GM11168 (cell line): ENCODE data around the gene IPO13.

Source experiments
- in situ Hi-C: fragments of 300-500 bp; cut with MboI; formaldehyde crosslinking; loops from one replicate; pipeline ENCODE4 v1.12.0; 2022; ENCODE audit warnings: low sequenced_read_pairs; ENCODE audit not compliant: unreplicated experiment

The IPO13 gene, protein sequence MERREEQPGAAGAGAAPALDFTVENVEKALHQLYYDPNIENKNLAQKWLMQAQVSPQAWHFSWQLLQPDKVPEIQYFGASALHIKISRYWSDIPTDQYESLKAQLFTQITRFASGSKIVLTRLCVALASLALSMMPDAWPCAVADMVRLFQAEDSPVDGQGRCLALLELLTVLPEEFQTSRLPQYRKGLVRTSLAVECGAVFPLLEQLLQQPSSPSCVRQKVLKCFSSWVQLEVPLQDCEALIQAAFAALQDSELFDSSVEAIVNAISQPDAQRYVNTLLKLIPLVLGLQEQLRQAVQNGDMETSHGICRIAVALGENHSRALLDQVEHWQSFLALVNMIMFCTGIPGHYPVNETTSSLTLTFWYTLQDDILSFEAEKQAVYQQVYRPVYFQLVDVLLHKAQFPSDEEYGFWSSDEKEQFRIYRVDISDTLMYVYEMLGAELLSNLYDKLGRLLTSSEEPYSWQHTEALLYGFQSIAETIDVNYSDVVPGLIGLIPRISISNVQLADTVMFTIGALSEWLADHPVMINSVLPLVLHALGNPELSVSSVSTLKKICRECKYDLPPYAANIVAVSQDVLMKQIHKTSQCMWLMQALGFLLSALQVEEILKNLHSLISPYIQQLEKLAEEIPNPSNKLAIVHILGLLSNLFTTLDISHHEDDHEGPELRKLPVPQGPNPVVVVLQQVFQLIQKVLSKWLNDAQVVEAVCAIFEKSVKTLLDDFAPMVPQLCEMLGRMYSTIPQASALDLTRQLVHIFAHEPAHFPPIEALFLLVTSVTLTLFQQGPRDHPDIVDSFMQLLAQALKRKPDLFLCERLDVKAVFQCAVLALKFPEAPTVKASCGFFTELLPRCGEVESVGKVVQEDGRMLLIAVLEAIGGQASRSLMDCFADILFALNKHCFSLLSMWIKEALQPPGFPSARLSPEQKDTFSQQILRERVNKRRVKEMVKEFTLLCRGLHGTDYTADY

DNA sequence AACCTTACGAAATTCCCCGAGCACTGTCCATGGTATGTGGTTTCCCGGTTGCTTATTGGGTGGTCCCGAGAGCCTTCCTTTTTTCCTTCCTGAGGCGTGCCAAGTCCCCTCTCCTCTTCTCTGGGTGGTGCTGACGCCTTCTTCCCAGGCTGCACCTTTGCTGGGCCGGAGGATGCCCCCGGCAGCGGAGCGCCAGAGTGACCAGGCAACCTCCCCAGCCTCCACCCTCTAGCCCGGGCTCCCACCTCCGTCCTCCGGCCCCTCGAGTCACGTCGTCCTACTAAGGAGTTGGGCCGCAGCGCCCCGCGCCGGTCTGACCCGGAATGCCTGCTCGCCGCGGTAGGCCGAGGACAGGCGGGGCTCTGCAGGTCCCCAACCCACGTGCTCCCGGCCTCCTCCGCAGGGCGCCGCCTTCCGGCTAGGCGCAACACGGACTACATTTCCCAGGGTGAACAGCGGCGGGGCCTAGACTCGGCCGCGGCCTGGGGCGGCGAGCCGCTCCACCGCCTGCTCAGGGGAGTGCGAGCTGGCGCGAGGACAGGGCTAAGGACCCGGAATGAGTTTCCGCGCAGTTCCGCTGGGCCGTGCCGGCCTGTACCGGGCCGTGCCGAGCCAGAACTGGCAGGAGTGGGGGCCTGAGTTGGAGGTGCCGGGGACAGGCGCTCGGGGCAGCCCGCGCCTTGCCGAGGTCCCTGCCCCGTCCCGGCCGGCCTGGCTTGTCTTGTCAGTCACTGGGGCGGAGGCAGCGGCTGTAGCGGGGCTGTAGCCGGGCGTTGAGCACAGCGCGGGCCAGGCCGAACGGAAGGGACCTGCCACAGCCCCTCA is at the start of gene IPO13:
IPO13 (plus strand) TSS at position 715 of the 825 bp plus-strand sequence. CDS start 651 bp downstream, outside the sequence.
- in situ Hi-C loops, result no loop called here

GRCh38 chr1:43898981-43899380 is 47.8 kb upstream of the IPO13 start:
- in situ Hi-C loops, result no loop called here

GRCh38 chr1:43900386-43900785 is 46.4 kb upstream of the IPO13 start:
- in situ Hi-C loops, result loop anchor here (10.0 kb wide), 1 partner anchor 116 kb away; no protein-coding TSS in a partner anchor

GRCh38 chr1:43901196-43901961 is 45.4 kb upstream of the IPO13 start:
- in situ Hi-C loops, result loop anchor here (10.0 kb wide), 1 partner anchor 117 kb away; no protein-coding TSS in a partner anchor

- in situ Hi-C loops, result loop anchor here (10.0 kb wide), 1 partner anchor 117 kb away; no protein-coding TSS in a partner anchor
These were observed 44.5 kb upstream of the IPO13 start for GRCh38 chr1:43902058-43902831.

DNA sequence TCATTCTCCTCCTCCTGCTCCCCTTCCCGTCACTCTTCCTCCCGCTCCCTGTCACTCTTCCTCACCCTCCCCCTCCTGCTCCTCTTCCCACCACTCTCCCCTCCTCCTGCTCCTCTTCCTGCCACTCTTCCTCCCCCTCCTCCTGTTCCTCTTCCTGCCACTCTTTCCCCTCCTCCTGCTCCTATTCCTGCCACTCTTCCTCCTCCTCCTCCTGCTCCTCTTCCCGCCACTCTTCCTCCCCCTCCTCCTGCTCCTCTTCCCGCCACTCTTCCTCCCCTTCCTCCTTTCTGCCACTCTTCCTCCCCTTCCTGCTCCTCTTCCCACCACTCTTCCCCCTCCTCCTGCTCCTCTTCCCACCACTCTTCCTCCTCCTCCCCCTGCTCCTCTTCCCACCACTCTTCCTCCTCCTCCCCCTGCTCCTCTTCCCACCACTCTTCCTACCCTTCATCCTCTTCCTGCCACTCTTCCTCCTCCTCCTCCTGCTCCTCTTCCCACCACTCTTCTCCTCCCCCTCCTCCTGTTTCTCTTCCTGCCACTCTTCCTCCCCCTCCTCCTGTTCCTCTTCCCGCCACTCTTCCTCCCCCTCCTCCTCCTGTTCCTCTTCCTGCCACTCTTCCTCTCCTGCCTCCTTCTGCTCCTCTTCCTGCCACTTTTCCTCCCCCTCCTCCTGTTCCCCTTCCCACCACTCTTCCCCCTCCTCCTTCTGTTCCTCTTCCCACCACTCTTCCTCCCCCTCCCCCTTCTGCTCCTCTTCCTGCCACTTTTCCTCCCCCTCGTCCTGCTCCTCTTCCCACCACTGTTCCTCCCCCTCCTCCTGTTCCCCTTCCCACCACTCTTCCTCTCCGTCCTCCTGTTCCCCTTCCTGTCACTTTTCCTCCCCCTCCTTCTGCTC is 41.8 kb upstream of the IPO13 start:
- in situ Hi-C loops, result loop anchor here (10.0 kb wide), 1 partner anchor 120 kb away; no protein-coding TSS in a partner anchor

DNA sequence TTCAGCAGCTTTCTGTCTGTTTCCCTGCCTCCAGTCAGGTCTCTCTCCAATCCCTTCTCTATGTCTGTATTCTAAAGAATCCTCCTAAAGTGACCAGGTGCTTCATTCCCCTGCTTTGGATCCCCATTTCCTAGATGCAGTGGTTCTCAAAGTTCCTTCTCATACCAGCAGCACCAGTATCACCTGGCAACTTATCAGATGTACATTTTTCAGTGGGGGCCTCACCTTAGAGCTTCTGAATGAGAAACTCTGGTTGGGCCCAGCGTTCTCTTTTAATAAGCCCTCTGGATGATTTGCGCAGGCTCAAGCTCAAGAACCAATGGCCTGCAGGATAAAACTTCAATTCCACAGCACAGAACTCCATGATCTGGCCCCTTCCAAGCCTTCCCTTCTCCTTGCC is 38.5 kb upstream of the IPO13 start:
- in situ Hi-C loops, result loop anchor here (10.0 kb wide), 1 partner anchor 123 kb away; no protein-coding TSS in a partner anchor

- in situ Hi-C loops, result loop anchor here (10.0 kb wide), 1 partner anchor 124 kb away; no protein-coding TSS in a partner anchor
These were observed 37.9 kb upstream of the IPO13 start for GRCh38 chr1:43908858-43909257.

DNA sequence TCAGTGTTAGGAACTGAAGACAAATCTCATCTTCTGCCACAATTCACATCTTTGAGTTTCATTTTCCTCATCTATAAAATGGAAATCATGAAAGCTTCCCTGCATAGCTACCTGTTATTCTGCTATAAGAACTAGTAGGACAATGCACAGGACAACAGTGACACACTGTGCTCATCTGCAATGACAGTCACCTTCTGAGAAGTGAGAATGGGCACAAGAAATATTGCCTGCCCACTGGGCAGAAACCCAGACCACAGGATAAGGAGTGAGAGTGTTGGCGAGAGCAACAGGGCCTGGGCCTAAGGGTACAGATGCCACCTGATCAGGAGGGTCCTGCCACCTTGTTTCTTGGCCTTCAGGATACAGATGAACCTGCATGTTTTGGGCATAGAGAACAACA is 36.4 kb upstream of the IPO13 start:
- in situ Hi-C loops, result no loop called here

DNA sequence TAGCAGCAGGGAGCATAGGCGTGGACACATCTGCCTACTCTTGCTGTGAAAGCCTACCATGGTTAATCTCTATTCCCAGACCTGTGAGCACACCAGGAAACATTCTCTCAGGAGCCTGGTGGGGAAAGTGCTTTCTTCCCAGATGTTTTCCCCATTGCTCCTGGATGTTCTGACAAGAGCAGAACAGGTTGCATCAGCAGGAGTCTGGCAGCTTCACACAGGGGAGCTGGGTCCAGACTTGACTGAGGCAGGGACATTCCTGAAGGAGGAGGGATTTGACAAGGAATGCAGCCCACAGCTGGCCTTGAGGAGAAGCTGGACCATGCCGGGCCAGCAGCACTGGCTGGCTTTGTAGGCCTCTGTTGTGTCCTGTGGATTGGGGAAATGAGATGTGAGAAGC is 34.1 kb upstream of the IPO13 start:
- in situ Hi-C loops, result no loop called here

DNA sequence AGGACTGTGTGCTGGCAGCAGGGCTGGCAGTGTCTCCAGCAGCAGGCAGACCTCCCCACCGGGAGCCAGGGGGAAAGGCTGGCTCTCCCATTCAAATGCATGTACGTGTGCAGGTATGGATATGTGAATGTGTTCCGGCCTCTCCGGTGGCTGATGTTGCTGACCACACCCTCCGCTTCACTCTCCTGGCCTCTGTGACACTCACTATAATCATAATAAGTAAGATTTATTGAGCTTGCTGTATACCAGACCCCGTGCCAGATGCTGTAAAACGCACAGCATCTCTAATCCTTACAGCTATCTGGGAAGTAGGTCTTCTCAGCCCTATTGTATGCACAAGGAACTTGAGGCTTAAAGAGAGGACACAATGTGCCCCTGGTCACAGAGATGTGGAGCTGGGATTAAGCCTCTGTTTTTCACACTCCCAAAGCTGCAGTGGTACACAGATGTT is 33.7 kb upstream of the IPO13 start:
- in situ Hi-C loops, result no loop called here

DNA sequence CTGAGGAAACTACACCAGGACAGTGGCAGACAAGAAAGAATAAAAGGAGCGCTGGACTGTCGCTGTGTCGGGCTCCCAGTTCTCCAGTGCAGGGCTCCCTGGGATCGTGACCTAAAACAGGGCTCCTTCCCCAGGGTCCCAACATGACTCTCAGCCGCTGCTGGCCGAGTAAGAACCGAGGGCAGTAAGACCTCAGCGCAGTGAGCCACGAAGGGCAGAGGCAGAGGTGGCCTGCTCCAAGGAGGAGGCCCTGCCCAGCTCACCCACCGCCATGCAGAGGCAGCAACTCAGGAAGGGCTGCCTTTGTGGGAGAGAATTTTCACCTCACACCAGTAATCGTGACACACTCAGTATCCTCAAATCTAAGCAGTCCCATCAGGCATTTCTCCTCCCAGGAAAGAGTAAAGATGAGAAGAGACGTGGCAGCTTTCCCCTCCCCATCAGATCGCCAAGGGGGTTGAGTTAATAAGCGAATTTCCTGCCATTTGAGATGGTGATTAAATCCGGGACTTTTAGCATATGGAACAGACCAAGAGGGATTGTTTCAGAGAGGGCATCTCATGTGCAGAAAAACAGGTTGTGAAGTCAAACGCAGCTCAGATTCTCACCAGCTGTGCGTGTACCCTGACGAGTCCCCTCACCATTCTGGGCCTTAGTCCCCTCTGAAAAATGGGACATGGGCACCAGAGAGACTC is 32.9 kb upstream of the IPO13 start:
- in situ Hi-C loops, result no loop called here

- in situ Hi-C loops, result no loop called here
These were observed 31.9 kb upstream of the IPO13 start for GRCh38 chr1:43914576-43915525.

DNA sequence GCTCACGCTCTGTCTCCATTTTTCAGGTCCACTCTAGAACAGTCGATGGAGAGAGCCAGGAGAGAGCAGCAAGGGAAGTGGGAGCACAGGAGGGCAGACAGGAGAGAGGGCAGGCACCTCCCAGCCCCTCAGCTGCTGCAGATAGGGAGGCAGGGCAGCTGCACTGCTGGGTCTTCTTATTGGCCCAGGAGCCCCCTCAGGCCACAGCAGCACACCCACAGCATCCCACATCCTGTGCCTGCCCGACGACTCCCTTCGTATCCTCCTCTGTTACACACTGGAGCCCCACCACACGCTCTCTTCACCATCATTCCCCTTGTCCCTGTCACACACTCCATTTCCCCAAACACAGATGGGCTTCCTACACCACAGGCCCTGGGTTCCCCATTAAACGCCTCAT is 26.8 kb upstream of the IPO13 start:
- in situ Hi-C loops, result no loop called here

GRCh38 chr1:43921022-43921421 is 25.7 kb upstream of the IPO13 start:
- in situ Hi-C loops, result no loop called here

DNA sequence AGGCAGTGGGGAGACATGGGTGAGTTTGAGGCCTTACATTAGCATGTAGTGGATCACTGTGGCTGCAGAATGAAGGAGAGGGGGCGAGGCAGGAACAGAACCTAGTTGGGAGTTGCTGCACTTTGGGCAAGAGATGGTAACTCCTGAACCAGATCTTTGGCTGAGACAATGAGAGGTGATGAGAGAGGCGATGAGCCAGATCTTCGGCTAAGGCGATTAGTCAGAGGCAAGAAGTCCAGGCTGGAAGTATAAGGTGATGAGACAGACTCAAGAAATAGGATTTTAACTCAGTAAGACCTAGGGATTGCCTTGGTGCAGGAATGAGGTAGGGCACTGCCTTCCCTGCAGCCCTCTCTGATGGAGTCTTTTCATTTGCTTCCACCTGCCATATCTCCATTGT is 22.2 kb upstream of the IPO13 start:
- in situ Hi-C loops, result no loop called here
